ENCODE measurements around the gene AFP.

The AFP gene

GRCh38 chr4:73415807-73416238 is 20.2 kb upstream of the AFP start:
- no peak for DNase-seq

DNA sequence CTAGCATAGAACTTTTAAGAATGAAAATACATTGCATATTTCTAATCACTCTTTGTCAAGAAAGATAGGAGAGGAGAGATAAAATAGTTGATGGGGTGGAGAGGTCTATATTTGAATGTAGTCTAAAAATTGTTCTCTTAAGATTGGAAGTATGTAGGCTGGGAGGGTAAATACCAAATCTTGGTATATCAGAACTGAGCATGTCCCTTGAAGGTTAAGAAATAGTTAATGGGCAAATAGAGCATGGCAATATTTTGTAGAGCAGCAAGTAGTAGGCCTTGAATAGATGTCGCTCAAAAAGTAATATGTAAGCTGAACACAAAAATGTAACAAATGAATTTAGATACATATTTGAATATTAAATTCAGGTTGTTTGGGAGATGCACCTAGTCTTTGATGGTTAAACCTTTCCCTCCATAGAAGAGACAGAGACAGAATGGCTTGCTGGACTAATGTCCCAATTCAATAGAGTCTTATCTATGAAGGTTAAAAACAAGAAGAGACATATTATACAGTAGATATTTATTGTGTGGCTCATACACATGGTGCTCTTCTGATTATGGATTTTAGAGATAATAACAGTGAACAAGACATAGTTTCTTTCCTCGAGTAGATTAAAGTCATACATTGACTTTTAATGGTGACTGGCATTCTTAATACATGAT is 19.5 kb upstream of the AFP start:
- no peak for DNase-seq

GRCh38 chr4:73417342-73417741 is 18.7 kb upstream of the AFP start:
- DNase-seq = no peak

- no peak for DNase-seq
These were observed 18.0 kb upstream of the AFP start for GRCh38 chr4:73417973-73418372.

- DNase-seq = no peak
These were observed 17.3 kb upstream of the AFP start for GRCh38 chr4:73418677-73419076.

DNA sequence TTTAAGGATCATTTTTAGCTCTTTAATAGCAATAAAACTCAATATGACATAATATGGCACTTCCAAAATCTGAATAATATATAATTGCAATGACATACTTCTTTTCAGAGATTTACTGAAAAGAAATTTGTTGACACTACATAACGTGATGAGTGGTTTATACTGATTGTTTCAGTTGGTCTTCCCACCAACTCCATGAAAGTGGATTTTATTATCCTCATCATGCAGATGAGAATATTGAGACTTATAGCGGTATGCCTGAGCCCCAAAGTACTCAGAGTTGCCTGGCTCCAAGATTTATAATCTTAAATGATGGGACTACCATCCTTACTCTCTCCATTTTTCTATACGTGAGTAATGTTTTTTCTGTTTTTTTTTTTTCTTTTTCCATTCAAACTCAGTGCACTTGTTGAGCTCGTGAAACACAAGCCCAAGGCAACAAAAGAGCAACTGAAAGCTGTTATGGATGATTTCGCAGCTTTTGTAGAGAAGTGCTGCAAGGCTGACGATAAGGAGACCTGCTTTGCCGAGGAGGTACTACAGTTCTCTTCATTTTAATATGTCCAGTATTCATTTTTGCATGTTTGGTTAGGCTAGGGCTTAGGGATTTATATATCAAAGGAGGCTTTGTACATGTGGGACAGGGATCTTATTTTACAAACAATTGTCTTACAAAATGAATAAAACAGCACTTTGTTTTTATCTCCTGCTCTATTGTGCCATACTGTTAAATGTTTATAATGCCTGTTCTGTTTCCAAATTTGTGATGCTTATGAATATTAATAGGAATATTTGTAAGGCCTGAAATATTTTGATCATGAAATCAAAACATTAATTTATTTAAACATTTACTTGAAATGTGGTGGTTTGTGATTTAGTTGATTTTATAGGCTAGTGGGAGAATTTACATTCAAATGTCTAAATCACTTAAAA is 16.6 kb upstream of the AFP start:
- DNase-seq = no peak

GRCh38 chr4:73420615-73421014 is 15.4 kb upstream of the AFP start:
- no peak for DNase-seq

DNA sequence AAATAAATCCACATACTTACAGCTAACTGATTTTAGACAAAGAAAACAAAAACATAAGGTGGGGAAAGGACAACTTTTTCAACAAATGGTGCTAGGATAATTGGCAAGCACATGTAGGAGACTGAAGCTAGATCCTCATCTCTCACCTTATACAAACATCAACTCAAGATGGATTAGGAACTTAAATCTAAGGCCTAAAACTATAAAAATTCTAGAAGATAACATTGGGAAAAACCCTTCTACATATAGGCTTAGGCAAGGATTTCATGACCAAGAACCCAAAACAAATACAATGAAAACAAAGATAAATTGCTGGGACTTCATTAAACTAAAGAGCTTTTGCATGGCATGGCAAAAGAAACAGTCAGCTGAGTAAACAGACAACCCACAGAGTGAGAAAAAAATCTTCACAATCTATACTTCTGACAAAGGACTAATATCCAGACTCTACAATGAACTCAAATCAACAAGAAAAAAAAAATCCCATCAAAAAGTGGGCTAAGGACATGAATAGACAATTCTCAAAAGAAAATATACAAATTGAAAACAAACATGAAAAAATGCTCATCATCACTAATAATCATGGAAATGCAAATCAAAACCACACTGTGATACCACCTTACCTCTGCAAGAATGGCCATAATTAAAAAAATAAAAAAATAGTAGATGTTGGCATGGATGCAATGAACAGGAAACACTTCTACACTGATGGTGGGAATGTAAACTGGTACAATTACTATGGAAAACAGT is 14.1 kb upstream of the AFP start:
- DNase-seq = no peak

DNA sequence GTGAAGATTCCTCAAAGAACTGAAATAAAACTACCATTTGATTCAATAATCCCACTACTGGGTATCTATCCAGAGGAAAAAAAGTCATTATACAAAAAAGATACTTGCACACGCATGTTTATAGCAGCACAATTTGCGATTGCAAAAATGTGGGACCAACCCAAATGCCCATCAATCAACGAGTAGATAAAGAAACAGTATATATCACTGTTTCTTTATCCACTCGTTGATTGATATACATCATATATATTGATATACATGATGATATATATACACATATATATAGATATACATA is 13.6 kb upstream of the AFP start:
- no peak for DNase-seq

- no peak for DNase-seq
These were observed 12.8 kb upstream of the AFP start for GRCh38 chr4:73423184-73423583.

- DNase-seq = no peak
These were observed 9.4 kb upstream of the AFP start for GRCh38 chr4:73426666-73427065.

DNA sequence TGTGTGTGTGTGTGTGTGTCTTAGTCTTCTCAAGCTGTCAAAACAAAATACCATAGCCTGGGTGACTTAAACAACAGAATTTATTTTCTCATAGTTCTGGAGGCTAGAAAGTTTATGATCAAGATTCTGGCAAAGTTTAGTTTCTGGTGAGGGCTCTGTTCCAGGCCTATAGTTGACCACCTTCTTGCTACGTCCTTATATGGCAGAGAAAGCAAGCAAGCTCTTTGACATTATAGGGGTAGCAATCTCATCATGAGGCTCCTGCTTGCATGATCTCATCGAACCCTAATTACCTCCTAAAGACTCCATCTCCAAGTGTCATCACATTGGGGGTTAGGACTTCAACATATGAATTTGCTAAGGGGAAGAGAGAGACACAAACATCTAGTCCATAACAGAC is 6.9 kb upstream of the AFP start:
- DNase-seq = no peak

GRCh38 chr4:73429826-73430587 is 6.0 kb upstream of the AFP start:
- DNase-seq = no peak

GRCh38 chr4:73431813-73432168 is 4.2 kb upstream of the AFP start:
- DNase-seq = no peak

DNA sequence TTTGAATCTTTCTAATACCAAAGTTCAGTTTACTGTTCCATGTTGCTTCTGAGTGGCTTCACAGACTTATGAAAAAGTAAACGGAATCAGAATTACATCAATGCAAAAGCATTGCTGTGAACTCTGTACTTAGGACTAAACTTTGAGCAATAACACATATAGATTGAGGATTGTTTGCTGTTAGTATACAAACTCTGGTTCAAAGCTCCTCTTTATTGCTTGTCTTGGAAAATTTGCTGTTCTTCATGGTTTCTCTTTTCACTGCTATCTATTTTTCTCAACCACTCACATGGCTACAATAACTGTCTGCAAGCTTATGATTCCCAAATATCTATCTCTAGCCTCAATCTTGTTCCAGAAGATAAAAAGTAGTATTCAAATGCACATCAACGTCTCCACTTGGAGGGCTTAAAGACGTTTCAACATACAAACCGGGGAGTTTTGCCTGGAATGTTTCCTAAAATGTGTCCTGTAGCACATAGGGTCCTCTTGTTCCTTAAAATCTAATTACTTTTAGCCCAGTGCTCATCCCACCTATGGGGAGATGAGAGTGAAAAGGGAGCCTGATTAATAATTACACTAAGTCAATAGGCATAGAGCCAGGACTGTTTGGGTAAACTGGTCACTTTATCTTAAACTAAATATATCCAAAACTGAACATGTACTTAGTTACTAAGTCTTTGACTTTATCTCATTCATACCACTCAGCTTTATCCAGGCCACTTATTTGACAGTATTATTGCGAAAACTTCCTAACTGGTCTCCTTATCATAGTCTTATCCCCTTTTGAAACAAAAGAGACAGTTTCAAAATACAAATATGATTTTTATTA is 3.6 kb upstream of the AFP start:
- DNase-seq = no peak

GRCh38 chr4:73433140-73433539 is 2.9 kb upstream of the AFP start:
- DNase-seq = no peak

DNA sequence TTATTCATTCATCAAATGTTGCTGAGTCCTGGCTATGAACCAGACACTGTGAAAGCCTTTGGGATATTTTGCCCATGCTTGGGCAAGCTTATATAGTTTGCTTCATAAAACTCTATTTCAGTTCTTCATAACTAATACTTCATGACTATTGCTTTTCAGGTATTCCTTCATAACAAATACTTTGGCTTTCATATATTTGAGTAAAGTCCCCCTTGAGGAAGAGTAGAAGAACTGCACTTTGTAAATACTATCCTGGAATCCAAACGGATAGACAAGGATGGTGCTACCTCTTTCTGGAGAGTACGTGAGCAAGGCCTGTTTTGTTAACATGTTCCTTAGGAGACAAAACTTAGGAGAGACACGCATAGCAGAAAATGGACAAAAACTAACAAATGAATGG is 1.7 kb upstream of the AFP start:
- no peak for DNase-seq

DNA sequence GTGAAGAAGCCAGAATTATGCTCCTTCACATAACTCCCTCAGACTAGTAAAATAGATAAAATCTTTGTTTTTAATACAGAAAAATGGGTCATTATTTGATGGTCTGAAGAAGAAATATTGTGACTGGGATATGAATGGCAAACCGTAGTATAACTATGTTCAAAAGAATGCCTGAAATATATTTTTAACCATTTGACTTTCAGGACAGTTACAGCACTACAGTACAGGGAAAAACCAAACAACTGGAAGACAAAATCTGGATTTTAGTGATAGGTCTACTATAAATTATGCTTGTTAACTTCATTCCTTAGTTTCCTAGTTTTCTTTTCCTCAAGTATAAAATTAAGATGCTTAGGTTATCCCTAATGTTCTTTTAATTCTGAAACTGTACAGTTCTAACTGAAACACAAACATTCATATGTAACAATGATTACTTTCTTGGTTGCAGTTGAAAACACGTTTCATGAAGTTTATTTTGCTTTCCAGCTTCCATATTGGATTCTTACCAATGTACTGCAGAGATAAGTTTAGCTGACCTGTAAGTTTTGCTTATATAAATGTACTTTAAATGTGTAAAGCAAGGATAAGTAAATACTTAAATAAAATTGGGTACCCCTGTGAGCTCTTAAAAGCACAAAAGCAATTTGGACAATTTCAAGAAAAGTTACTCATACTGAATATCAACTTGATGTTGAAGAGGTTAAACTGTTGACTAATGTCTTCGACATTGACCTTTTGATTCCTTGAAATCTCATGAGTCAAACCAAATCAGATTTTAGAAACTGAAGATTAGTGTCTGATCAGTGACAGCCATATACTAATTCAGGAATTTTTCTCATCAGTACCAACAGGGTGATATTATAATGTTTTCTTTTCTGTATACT is 895 bp downstream of the AFP start:
- DNase-seq = no peak

- DNase-seq = no peak
These were observed 1.5 kb downstream of the AFP start for GRCh38 chr4:73437558-73437956.

DNA sequence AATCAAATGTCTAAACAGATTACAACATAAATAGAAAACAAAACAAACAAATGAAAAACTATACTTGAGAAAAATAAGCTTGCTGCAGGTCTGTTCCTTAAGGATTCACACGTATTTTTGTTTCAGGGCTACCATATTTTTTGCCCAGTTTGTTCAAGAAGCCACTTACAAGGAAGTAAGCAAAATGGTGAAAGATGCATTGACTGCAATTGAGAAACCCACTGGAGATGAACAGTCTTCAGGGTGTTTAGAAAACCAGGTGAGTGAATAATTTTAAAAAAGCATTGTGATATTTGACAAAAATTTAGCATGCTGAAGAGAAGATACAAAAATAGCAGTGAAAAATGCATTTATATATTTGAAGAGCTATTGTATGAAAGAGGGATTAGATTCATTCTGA is 2.0 kb downstream of the AFP start:
- DNase-seq = no peak

DNA sequence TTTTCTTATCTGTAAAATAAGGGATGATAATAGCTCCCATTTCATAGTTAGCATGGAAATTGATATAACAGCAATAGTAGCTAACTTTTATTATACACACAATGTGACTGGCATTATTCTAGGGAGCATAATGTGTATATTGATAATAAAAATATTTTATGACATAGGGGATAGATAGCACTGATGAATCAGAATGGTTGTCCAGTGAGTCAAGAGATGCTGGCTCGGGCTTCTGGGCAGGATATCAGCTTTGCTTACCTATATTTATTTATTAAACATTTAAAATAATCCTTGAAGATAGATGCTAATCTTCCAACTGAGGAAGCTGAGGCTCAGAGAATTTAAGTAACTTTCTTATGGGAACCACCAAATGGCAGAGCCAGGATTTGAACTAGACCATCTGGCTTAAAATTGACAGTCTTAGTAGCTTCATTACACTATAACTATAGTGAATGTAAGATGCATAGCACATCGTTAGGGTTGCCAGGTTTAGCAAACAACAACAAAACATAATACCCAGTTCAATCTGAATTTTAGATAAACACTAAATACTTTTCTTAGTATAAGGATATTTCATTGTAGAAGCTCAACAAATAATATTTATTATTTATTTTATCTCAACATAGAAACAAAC is 2.7 kb downstream of the AFP start:
- no peak for DNase-seq
